ENCODE measurements around the gene SGSH.

DNA sequence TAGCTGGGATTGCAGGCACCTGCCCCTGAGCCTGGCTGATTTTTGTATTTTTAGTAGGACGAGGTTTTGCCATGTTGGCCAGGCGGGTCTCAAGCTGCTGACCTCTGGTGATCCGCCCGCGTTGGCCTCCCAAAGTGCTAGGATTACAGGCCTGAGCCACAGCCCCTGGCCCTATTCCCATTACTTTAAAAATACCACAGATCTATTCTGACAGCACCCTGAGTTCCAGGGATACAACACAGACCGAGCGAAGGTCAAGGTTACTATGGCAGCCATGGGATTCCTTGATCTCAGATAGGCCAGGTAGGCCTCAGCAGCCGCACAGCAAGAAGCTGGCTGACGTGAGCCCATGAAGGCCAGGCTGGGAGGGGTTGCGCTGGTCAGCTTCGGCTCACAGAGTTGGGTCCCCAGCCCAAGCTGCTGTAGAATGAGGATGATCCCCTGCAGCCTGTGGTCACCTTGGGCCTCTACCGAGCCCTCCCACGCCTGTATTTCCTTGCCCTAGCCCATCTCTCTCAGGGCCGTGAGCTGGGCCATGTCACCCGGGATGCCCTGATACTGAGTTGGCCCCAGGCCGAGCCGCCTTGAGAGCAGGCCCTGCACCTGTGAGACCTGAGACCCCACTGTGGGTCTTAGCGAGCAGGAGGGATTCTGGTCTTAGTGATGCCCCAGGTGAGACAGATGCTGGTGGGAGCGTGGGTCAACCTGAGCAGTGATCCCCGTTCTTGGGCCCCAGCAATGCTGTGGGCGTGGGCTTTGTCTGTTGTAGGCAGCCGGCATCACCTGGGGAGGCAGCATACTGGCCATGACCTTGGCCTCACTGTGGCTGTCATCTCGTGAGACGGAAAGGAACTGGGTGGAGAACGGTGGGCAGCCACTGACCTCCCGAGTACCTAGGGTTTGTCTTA, 23.6 kb upstream of the SGSH start:
- TF ChIP-seq, protein P1, sequence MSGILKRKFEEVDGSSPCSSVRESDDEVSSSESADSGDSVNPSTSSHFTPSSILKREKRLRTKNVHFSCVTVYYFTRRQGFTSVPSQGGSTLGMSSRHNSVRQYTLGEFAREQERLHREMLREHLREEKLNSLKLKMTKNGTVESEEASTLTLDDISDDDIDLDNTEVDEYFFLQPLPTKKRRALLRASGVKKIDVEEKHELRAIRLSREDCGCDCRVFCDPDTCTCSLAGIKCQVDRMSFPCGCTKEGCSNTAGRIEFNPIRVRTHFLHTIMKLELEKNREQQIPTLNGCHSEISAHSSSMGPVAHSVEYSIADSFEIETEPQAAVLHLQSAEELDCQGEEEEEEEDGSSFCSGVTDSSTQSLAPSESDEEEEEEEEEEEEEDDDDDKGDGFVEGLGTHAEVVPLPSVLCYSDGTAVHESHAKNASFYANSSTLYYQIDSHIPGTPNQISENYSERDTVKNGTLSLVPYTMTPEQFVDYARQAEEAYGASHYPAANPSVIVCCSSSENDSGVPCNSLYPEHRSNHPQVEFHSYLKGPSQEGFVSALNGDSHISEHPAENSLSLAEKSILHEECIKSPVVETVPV (CRISPR knock-in tag; IDR thresholded peaks at IDR 0.05) = no peak
- TF ChIP-seq ISL1 (CRISPR knock-in tag; IDR thresholded peaks at IDR 0.05) (no peak), BACH2 (CRISPR knock-in tag; IDR thresholded peaks at IDR 0.05; ENCODE audit: borderline replicate concordance) (no peak), ZFP3 (CRISPR knock-in tag; IDR thresholded peaks at IDR 0.05) (no peak)

All from SK-N-SH treated with all-trans-retinoic acid at 6 μM for 48 hours (cell line).